Measurements from ENCODE around the gene CISH.

CISH gene

DNA sequence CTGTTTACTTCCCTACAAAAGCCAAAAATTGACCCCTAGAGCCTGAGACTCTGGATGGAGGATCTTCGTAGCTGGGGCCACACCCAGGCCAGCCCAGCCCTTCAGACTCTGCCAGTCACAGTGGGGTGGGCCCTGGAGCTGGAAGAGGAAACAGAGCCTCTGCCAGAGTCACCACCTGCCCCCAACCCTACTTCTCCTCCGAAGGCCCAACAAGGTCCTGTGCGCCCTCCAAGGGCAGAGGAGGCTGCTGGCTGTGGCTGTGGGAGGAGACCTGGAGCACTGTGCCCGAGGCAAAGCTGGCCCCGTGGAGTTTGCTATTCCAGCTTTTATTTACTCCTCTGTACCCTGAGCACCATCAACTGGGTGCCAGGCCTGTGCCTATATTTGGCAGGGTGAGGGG lies 19.0 kb downstream of the CISH start:
- no peak for DNase-seq

DNA sequence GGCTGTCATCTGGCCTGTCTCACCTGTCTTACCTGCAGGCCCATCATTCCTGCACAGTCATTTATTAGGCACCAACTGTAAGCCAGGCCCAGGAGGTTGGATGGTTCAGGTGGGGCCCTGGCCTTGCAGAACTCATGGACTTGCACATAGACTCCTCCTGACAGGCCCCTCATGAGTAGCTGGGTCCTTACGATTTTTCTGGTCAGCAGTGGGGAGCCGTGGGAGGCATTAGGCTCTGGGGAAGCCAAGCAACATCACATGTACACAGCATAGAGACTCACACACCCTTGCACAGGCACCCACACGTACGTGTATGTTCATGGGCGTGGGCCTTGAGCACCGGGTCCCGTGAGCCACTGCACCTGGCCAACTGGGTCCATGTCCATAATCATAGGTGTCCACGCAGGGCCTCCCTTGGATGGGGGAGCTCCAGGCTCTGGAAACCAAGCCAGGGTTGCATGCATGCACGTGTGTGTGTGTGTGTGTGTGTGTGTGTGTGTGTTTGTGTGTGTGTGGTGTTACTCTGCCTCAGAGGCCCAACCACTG lies 20.3 kb downstream of the CISH start:
- no peak for DNase-seq

DNA sequence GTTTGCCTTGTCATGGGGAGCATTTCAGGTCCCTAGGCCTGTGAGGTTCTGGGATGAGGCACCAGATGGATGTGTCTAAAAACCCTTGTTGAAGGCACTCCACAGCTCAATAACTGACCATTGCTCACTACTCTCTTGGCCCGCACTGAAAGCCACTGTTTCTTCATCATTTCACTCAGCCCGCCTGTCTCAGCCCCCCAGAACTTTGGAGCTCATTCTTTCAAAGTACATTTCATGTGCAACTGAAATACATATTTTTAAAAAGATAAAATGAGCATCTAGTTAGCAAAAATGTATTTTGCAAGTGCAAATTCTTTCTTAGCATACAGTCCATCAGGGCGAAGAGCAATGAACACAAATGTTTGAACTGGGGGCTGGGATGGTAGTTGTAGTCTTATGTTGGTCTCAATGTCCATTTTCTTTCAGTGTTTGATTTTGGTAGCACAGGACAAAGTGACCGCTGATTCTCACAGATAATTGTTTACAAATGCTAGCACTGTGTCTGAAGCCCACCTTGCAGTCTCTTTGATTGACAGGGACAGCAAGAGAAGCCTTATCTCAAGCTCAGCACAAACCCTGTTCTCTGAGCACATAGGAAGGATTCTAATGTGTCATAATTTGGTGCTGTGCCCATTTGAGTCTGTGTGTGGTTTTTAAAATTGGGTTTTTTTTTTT lies 22.7 kb downstream of the CISH start:
- peak; percentile 24 for DNase-seq

DNA sequence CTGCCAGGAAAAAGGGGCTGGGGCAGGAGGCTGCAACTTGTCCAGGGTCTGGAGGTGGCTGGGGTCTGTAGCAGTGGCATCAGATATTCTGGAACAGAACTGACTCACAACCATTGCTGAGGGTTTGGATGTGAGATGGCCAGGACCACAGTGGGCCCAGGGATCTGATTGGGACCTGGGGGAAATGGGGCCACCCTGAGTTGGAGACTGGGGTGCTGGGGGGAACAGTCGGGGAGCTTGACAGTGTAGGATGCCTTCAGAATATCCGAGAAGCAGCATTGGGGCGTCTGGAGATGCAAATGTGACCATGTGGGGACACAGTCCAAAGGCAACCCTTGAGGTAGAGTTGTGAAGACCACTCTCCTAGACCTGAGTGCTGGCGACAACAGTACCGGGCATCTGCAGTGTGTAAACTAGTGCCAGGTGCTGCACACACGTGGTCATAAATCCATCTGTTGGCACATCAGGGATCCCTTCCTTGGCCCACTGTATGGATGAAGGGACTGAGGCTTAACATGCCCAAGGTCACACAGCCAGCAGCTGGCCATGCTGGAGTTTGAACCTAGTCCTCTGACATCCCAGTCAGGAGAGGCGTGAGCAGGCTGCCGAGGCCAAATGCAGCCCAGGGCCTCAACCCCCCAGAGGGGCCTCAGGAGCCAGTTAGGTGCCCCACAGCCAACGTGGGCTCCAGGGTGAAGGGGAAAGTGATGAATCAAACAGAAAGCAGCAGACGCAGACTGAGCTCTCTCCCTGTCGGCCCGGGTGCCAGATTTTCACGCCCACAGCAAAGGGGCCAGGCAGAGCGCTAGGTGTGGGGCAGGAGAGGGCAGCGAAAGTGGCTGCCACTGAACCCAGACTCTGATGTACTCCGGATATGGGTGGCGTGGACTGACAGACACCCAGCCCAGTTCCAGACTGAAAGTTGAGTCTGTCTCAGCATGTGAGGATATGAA lies 23.5 kb downstream of the CISH start:
- no peak for DNase-seq

DNA sequence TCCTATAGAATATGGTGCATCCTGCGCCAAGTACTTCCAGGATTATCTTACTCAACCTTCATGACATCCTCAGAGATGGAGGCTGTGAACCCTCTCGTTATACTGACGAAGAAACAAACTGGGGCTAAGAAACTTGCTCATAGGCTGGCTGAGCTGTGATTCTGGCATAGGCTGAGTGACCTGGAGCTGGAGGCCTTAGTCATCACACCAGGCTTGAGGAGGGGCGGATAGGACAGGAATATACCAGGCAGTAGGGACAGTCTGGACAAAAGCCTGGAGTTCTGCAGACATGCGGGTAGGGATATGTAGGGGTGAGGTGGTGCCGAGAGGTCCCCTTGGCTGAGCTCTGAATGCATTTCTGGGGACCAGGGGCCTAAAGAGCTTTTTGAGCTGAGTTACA lies 24.2 kb downstream of the CISH start:
- no peak for DNase-seq

DNA sequence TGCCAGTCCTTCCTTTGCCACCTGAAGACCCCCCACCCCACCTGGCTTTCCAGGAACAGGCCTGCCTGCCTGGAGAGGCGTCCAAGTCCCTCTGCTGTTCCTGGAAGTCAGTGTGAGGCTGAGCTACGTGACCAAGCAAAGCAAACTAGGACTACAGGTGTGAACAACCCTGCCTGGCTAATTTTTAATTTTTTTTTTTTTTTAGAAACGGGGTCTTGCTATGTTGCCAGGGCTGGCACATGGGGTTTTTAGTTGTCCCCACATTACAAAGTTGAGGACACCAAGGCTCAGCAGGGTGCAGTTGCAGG lies 24.9 kb downstream of the CISH start:
- no peak for DNase-seq

DNA sequence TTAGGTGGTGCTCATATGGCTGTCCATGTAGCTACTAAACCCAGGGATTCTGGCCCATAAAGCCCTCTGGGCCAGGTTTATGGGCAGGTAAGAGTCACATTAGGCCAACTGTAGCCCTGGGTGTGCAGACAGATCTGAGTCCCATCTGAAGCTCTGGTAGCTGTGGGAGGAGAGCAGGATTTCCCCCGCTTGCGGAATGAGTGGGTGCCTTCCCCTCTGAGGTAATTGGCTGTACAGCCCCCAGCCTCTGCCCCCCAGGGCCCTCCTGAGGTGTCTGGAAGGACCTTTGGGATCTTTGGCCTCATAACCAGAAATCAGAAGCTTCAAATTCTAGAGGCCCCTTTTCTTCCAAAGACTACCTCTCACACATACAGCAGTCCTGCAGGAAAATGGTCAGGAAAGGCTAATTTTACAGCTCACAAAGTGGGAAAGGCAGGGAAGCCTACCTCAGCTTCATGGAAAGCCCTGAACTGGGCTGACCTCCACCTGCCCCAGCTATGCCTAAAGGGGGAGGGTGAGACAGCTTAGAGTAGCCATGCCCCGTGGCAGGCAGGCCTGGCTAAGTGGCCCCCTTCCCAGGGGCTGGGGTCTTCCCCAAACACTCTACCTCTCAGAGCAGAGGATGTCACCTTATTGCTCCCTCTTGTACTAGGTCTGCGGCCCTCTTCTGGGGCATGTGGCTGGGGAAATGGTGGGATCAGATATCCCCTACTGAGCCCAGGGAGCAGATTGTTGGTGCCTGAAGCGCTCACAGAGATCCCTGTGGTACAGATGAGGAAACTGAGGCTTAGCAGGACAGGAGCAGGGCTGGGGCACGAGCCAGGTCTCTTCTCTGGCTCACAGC lies 25.4 kb downstream of the CISH start:
- no peak for DNase-seq

DNA sequence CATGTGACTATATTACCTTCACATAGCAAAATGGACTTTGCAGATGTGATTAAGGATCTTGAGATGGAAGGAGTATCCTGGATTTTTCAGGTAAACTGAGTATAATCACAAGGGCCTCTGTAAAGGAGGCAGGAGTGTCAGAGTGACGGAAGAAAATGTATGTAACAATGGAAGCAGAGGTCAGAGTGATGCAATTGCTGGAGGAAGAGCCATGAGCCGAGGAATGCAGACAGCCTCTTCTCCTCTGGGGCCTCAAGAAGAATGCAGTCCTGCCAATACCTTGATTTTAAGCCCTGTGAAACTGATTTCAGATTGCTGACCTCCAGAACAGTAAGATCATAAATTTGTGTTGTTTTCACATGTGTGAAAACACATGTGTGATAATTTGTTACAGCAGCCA lies 27.2 kb downstream of the CISH start:
- peak; percentile 45 for DNase-seq

DNA sequence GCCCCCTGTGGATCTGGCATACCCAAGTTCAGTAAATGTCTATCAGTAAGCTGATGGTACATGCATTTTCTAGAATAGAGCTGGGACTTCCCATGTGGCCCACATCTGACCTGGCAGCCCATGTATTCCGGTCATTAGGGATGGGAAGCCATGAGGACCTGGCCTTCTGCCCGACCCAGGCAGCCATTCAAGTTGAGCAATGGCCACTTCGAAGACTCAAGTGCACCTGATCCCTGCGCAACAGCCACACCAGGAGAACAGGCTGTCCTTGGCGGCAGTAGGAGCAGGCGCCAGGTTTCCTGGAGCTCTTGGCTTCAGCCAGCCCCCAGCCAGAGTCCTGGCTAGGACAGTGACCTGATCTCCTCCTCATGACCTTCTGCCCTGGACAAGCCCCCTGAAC lies 27.7 kb downstream of the CISH start:
- no peak for DNase-seq

DNA sequence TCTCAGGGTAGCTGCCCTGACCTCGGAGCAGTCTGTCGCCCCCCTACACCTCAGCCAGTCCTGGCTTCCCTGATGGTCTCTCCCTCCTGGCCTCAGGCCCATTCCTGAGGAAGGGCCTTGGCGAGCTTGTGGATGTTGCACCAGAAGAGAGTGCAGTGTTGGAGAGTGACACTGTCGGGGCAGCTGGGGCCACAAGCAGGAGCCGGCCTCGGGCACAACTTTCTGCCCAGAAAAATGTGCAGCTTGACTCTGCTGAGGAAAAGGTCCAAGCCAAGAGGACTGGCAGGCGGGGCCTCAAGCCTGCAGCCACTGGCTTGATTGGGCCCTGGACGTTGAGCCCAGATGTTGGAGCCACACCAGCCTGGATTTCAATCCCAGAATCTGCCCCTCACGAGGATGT lies 29.5 kb downstream of the CISH start:
- no peak for DNase-seq

DNA sequence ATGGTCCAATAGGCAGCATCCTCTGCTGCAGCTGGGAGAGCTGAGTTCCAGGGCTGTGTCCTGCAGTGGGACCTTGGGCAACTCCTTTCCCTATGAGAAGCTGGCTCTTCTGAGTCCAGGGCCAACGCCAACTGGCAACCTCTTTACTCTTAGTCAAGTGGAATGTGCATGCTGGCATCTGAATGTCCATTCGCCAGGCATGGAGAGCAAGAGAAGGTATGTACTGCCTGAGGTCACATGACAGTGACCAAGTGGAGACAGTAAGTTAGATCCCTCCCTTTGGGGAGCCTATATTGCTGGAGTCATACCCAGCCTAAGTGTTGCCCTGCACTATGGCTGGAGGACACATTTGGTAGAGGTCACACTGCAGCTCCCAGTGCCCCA lies 30.1 kb downstream of the CISH start:
- no peak for DNase-seq

DNA sequence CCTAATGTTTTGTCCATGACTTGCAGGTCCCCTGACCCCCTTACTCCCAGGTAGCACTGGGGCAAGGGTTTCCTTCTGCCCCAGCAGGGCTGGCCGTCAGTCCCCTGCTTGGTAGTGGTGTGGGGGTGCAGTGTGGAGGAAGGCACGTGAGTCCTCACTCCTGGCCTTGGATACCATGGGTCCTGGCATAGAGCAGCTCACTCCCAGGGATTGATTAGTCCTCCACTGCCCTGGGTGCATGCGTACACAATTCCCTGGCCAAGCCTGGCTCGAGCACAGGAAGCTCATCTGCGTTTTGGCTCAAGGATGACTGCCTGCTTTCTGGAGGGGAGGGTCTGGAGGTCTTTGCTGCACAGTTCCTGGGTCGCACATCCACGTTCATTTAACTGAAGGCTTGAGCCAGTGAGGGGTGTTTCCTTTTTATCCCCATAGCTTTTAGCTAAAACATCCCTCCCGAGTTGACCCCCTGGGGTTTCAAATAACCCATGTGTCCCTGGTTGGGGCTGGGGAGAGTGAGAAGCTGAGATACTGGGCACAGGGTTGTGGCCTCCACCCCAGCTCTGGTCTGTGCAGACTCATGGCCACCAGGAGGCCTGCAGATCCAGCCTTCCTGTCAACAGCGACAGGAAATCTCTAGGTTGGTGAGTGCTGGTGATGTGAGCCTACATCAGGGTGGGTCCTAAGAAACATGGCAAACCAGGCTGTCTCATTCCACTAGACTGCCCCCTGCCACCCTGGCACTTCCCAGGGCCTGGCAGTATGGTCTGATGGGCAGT lies 30.7 kb downstream of the CISH start:
- no peak for DNase-seq

DNA sequence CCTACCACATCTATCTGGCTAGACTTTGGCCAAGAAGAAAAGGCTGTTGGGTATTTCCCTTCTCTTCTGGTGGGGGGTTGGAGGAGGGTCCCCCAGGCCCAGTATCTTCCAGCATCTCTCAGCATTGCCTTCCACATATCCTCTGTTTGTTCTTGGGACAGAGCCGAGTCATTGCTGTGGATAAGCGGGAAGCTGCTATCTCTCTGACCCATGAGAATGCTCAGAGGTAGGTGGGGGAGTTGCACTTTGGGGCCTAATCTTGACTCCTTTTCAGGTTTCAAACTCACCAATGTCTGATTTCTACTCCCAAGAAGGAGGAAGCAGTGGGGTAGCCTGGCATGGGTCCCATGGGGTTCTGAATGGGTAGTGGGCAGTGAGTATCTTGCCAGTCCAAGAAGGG lies 34.2 kb downstream of the CISH start:
- no peak for DNase-seq

DNA sequence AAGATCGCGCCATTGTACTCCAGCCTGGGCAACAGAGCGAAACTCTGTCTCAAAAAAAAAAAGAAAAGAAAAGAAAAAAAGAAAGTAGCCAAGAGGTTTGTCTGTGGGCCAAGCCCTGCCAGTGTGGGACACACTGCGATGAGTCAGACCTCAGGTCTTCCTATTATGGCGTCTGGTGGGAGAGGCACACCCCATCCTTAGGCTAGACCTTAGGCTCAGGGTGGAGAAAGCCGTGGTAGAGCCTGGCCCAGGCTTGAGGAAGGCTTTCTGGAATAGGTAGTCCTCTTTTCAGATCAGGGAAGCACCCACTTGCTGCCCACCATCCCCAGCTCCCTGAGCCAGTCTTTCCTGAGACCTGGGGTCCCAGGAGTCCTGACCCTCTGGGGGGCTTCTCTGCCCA lies 36.2 kb downstream of the CISH start:
- no peak for DNase-seq

DNA sequence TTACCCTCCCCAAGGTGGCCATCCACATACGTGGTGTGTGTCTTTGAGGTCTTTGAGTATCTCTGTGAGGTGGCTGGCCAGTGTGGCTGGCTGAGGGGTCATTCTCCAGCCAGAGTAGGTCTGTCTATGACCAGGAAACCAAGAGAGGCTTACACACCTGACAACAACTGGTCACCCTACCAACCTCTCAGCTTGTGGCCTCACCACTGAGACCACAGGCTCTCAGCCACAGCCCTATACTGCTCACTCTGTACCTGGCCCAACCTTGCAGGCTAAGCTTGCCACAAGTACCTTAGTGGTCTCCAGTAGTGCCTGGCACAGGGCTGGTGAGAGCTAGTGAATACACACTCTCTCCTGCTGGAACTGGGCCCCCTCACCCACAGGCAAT lies 37.1 kb downstream of the CISH start:
- no peak for DNase-seq

DNA sequence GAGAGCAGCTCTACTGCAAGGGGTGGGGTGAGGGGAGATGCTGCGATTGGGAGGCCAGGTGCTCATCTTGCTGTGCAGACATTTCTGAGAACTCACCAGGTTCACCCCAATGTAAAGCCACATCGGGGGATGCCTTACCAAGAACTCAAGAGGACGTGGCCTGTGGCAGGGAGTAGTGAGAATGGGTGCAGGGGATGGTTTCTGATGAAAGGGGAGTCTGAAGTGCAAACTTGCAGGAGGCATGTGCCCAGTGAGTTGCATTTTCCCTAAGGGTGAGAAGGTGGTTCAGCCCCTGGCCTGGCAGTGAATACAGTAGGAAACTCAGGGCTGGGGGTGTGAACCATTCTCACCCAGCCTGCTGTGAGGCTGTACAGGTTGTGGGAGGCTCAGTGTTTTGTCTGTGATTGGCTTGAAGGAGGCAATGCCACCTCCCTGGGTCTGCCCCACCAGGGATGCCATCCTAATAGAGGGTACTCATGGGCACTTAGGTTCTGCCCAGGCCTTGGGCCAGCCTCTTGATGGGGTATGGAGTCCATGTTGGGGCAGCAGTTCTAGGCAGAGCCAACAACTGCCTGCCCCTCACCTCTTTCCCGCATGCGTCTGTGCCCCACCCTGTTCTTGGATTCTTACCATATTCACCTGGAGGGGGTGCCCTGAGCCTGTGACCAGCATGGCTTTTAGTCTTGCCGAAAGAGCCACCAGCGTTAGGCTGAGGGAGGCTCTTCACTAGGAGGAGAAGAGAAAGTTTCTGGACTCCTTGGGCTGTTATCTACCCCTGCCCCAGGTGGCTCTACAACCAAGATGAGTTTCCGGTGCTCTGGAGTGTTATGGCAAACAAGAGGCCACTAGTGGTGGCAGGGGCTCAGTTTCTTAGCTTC lies 37.8 kb downstream of the CISH start:
- no peak for DNase-seq

DNA sequence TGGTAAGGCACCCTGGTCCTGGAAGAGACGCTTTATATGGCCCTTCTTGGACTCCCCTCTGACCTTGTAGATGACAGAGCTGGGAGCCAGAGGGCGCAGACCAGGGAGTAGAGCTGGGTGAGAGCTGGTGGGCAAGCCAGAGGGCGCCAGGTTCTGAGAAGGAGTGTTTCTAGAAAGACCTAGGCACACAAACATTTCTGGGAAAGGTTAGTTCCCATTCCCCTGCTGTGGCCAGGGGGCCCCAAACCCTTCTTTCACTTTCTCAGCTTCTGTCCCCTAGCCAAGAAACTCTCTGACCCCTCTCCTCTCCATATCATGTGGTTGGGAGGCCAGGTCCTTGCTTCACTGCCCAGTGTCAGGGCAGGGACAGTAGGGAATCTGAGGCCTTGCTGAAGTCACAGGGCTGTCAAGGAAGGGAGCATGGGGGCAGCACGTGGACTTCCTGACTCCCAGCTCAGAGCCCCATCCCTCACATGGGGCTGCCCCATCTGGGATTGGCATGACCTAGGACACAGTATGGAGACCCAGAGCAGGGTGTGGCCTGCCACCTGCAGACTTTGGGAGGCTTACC lies 38.7 kb downstream of the CISH start:
- no peak for DNase-seq

DNA sequence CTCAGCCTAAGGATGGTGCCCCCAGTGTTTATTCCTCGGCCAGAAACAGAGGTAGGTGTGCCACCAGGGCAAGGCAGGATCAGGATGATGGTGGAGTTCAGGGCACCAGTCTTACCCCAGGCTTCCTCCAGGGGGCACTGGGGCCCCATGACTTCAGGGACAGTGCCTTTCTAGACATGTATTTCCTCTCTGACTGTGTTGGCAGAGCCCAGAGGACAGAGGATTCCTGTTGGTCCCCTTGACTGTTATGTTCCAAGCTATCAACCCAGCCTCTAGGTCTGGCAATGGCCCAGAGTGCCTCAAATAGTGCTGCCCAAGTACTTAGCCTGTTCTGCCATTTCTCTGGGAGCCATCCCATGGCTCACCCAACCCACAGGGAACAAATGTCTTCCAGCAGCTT lies 39.4 kb downstream of the CISH start:
- DNase-seq: peak; percentile 61

DNA sequence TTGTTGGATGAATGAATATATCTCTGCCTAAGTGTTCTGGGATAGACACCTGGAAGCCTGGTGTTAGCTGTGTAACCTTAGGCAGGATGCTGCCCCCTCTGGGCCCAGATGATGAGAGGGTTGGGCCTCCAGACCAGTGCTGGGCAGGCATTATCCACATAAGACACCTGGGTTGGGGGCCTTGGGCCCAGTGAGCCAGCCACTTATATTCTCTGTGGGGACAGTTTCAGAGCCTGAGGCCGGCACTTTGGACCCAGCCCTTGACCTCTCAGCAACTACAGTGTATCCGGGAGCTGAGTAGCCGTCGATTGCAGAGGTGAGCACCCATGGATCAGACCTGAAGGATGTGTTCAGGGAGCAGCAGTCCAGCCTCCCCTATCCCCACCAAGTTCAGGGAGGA lies 40.1 kb downstream of the CISH start:
- no peak for DNase-seq

DNA sequence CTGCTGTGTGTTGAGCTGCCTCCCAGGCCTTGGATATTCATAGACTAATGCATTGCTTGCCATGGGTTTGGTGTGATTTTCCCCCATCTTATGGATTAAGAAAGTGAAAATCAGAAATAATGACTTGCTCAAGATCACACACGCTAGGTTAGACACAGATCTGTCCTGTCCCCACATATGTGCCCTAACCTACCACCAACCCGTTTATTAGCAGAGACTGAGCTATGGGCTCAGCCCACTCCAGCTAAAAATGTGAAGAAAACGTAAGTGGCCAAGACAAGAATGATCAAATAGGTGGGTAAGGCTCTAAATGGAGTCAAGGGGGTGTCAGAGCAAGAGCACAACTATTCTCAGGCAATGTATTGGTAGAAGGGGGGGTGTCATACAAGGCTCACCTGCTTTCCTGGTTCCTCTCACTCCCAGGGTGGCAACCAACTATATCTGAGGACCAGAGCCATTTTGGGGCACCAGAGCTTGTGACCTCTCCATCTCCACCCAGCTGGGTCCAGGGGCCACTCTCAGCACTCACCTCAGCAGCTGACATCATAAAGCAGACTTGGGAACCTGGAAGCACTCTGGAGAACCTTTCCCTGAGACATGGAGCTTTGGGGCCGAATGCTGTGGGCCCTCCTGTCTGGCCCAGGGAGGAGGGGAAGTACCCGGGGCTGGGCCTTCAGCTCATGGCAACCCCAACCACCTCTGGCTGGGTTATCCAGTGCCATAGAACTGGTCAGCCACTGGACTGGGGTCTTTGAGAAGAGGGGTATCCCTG lies 40.9 kb downstream of the CISH start:
- DNase-seq: no peak
